Endothelial cell of umbilical vein (primary cell): ENCODE results near the gene HMBS. TPM values are rescaled to one million over a fixed set of nuclear protein-coding genes. Genes with fewer than 3 reads are reported as not detected.

ENCODE experiments used
- BruUV-seq: library from RNA; stranded (reverse); fragments of 400-500 nt; replicated peaks from 2 replicates; lab custom pipeline; 2021; lab: Mats Ljungman, UMichigan
- CTCF ChIA-PET: fragments of 300-600, 350-600 bp; sonication (Branson Sonifier 250); formaldehyde crosslinking; loops from one replicate; lab custom pipeline; 2021; ENCODE audit warnings: antibody characterized with exemption, inconsistent platforms; lab: Charles Lee
- POLR2A ChIA-PET: fragments of 300-600, 350-600 bp; sonication (Branson Sonifier 250); formaldehyde crosslinking; loops from one replicate; lab custom pipeline; 2021; ENCODE audit warnings: antibody characterized with exemption, inconsistent platforms; lab: Charles Lee
- DNase-seq: peaks from one replicate; pipeline ENCODE4 v3.0.0-alpha.2; 2011; ENCODE audit warnings: low read depth, low spot score
- FAIRE-seq: peaks from 2 replicates; lab custom pipeline; 2011; peaks lifted over from hg19 to GRCh38; lab: Jason Lieb, UNC
- H2AFZ ChIP-seq: 2 replicates; pipeline ENCODE4 v1.6.0; 2012; ENCODE audit warnings: low read depth, low read length, control low read depth, inconsistent platforms
- H3K27ac ChIP-seq: 2 replicates; pipeline ENCODE4 v1.5.1; 2011; ENCODE audit warnings: low read depth, mild to moderate bottlenecking, control low read depth, low read length, moderate library complexity; ENCODE audit not compliant: insufficient read depth
- H3K27me3 ChIP-seq, 2 experiments: 2 replicates each; pipeline versions ENCODE4 v1.6.0 to v1.6.1; 2011; ENCODE audit warnings: low read length in 2 of 2, mixed read lengths in 1 of 2; ENCODE audit not compliant: control insufficient read depth in 2 of 2, insufficient read depth in 2 of 2
- H3K36me3 ChIP-seq, 2 experiments: 2 replicates in 1 of 2; 3 replicates in 1 of 2; pipeline ENCODE4 v1.5.1; 2011; ENCODE audit warnings: low read length in 2 of 2, mild to moderate bottlenecking in 1 of 2, moderate library complexity in 1 of 2; ENCODE audit not compliant: control insufficient read depth in 2 of 2, insufficient read depth in 2 of 2; ENCODE audit errors: extremely low read depth in 1 of 2
- H3K4me1 ChIP-seq: 3 replicates; pipeline ENCODE4 v1.5.1; 2011; ENCODE audit warnings: mild to moderate bottlenecking, low read length; ENCODE audit not compliant: control insufficient read depth, insufficient read depth; ENCODE audit errors: extremely low read depth
- H3K4me2 ChIP-seq: 2 replicates; pipeline ENCODE4 v1.6.1; 2011; ENCODE audit warnings: low read length, control low read depth, mixed read lengths; ENCODE audit not compliant: insufficient read depth
- H3K4me3 ChIP-seq, 3 experiments: fragments of 200-600 bp in 1 of 3; sonication (generic), shearing (Covaris generic) in 1 of 3; replicated peaks in 1 of 3; 2 replicates each; pipeline ENCODE4 v1.5.1; 2011 to 2016; ENCODE audit warnings: control low read depth in 3 of 3, low read length in 3 of 3, mild to moderate bottlenecking in 2 of 3, inconsistent platforms in 1 of 3, low read depth in 1 of 3, moderate library complexity in 1 of 3; ENCODE audit not compliant: insufficient read depth in 1 of 3
- H3K79me2 ChIP-seq: 2 replicates; pipeline ENCODE4 v1.6.0; 2012; ENCODE audit warnings: low read length, inconsistent platforms; ENCODE audit not compliant: control insufficient read depth, insufficient read depth
- H3K9ac ChIP-seq: replicated peaks from 2 replicates; pipeline ENCODE3; 2011; ENCODE audit warnings: low read length, control low read depth; ENCODE audit not compliant: insufficient read depth; ENCODE audit errors: extremely low read depth
- H3K9me1 ChIP-seq: replicated peaks from 3 replicates; pipeline ENCODE4 v1.6.0; 2011; ENCODE audit warnings: mild to moderate bottlenecking, low read length; ENCODE audit not compliant: control insufficient read depth, insufficient read depth; ENCODE audit errors: extremely low read depth
- H3K9me3 ChIP-seq: replicated peaks from 2 replicates; pipeline ENCODE4 v1.5.1; 2012; ENCODE audit warnings: low read length, inconsistent platforms; ENCODE audit not compliant: control insufficient read depth, insufficient read depth
- H4K20me1 ChIP-seq: replicated peaks from 2 replicates; pipeline ENCODE3; 2011; ENCODE audit warnings: mild to moderate bottlenecking, low read length; ENCODE audit not compliant: control insufficient read depth, insufficient read depth; ENCODE audit errors: extremely low read depth
- EZH2 ChIP-seq: IDR thresholded peaks from 2 replicates; pipeline ENCODE4 v1.6.1; 2012; ENCODE audit warnings: borderline replicate concordance, low read depth, mild to moderate bottlenecking, moderate library complexity, low read length, inconsistent platforms; ENCODE audit not compliant: severe bottlenecking
- FOS ChIP-seq: IDR thresholded peaks from 2 replicates; pipeline ENCODE4 v1.6.1; 2011; ENCODE audit warnings: mild to moderate bottlenecking, low read length, moderate library complexity, borderline replicate concordance; ENCODE audit not compliant: insufficient read depth
- GATA2 ChIP-seq: IDR thresholded peaks from 2 replicates; pipeline ENCODE4 v1.7.0; 2011; ENCODE audit warnings: low read depth, mild to moderate bottlenecking, moderate library complexity, mixed read lengths, low read length; ENCODE audit not compliant: insufficient read length, insufficient read depth
- JUN ChIP-seq: IDR thresholded peaks from 2 replicates; pipeline ENCODE4 v1.6.1; 2011; ENCODE audit warnings: borderline replicate concordance, low read depth; ENCODE audit not compliant: insufficient read length, insufficient read depth
- MYC ChIP-seq: IDR thresholded peaks from one replicate; pipeline ENCODE4 v1.6.1; 2011; ENCODE audit warnings: mild to moderate bottlenecking, low read depth, low read length
- POLR2A ChIP-seq: IDR thresholded peaks from 2 replicates; pipeline ENCODE4 v1.6.1; 2012; ENCODE audit warnings: low read depth, mild to moderate bottlenecking, control low read depth, low read length
- POLR2AphosphoS5 ChIP-seq: IDR thresholded peaks from 2 replicates; pipeline ENCODE4 v1.6.1; 2012; ENCODE audit warnings: low read depth, mild to moderate bottlenecking, control low read depth, low read length, moderate library complexity; ENCODE audit not compliant: insufficient read depth
- dilution Hi-C: fragments of 300-500 bp; cut with MboI; formaldehyde crosslinking; loops from one replicate; pipeline ENCODE4 v1.15.0; 2019; ENCODE audit warnings: low sequenced_read_pairs; ENCODE audit not compliant: extremely low pct_ligation_motif_present
- intact Hi-C: fragments of 100-400 bp; cut with micrococcal nuclease; formaldehyde crosslinking; loops from one replicate; pipeline ENCODE4 v1.10.0; 2022
- polyA plus RNA-seq, 4 experiments: library from polyadenylated mRNA; depleted of rRNA in 3 of 4; stranded (reverse) in 3 of 4; unstranded in 1 of 4; fragments of >200 nt; gene quantifications; 2 replicates each; pipeline versions ENCODE4 v1.2.1 to v1.2.3, GENCODE V29; 2011 to 2012; ENCODE audit warnings: missing spikeins in 1 of 4
- total RNA-seq: library from RNA; stranded (reverse); gene quantifications from 2 replicates; pipeline ENCODE4 v1.2.3, GENCODE V29; 2021
- TF ChIP-seq, protein P1 (sequence below), 2 donors: IDR thresholded peaks; 1 replicate in 1 of 2; 2 replicates in 1 of 2; pipeline ENCODE4 v1.5.1; 2011; ENCODE audit warnings: low read length in 2 of 2, mild to moderate bottlenecking in 2 of 2, moderate library complexity in 2 of 2, control low read depth in 1 of 2, inconsistent platforms in 1 of 2, low read depth in 1 of 2; ENCODE audit not compliant: insufficient read depth in 1 of 2; ENCODE audit errors: extremely low read depth in 1 of 2
- TF ChIP-seq, protein P2 (sequence below): IDR thresholded peaks from 2 replicates; pipeline ENCODE4 v1.6.1; 2011; ENCODE audit not compliant: insufficient read depth, insufficient read length

Gene HMBS
- total and polyA plus RNA-seq, 2 donors (not counting 3 experiments of a cell fraction or from before 2014, with no cell fraction given) = 13.5 to 24.8 TPM

DNA sequence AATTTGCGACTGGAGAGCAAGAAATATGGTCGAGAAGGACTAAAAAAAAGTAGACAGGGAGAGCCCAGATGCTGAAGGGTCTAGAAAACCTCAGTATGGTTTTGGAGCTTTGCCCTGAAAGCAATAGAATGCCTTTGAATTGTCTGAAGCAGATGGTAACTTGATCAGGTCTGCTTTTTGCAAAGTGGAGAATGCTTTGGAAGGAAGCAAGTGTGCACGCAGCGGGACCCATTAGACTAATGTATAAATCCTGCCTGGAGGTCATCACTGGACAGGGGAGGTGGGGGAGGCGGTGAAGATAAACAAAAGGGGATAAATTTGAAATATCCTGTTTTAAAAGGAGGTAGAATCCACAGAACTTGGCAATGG lies 35.9 kb downstream of the HMBS start:
- no peaks in the 10 kb centered on the region for H3K9me1 ChIP-seq
- dilution Hi-C loops = no loop called here
- no peaks in the 10 kb centered on the region for H3K9me3 ChIP-seq
- peaks cover 0 to 7% of the 10 kb centered on the region in 2 experiments for H3K36me3 ChIP-seq
- H3K4me3 ChIP-seq = peak overlapping the region in 2 of 3 experiments; percentile 35 to 39
- DNase-seq (no peak), FAIRE-seq (no peak)
- CTCF ChIA-PET = interaction anchor here (1.4 to 2.4 kb wide), 5 partner anchors 11 to 218 kb away, joined by 5 to 15 read pairs (median 9); partner anchors contain the start of genes DPAGT1 and NLRX1
- H2AFZ ChIP-seq = peak overlapping the region; percentile 30
- H4K20me1 ChIP-seq = no peaks in the 10 kb centered on the region
- H3K9ac ChIP-seq = peak overlapping the region; percentile 35
- POLR2A ChIA-PET = interaction anchor here (1.2 to 2.0 kb wide), 2 partner anchors 12 to 18 kb away, joined by 3 to 7 read pairs; partner anchors contain the start of gene DPAGT1
- H3K4me1 ChIP-seq = peaks cover 12% of the 10 kb centered on the region
- peaks cover 13% of the 10 kb centered on the region for H3K79me2 ChIP-seq
- TF ChIP-seq, protein P1, sequence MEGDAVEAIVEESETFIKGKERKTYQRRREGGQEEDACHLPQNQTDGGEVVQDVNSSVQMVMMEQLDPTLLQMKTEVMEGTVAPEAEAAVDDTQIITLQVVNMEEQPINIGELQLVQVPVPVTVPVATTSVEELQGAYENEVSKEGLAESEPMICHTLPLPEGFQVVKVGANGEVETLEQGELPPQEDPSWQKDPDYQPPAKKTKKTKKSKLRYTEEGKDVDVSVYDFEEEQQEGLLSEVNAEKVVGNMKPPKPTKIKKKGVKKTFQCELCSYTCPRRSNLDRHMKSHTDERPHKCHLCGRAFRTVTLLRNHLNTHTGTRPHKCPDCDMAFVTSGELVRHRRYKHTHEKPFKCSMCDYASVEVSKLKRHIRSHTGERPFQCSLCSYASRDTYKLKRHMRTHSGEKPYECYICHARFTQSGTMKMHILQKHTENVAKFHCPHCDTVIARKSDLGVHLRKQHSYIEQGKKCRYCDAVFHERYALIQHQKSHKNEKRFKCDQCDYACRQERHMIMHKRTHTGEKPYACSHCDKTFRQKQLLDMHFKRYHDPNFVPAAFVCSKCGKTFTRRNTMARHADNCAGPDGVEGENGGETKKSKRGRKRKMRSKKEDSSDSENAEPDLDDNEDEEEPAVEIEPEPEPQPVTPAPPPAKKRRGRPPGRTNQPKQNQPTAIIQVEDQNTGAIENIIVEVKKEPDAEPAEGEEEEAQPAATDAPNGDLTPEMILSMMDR (IDR thresholded peaks at IDR 0.05; ENCODE audit: extremely low read depth in 1 of 2, insufficient read depth in 1 of 2, low read depth in 1 of 2, low read length in 2 of 2) = no peak
- TF ChIP-seq, protein P2, sequence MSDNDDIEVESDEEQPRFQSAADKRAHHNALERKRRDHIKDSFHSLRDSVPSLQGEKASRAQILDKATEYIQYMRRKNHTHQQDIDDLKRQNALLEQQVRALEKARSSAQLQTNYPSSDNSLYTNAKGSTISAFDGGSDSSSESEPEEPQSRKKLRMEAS = no peak
- TF ChIP-seq POLR2AphosphoS5 (no peak), MYC (no peak), EZH2 (no peak), GATA2 (no peak), JUN (no peak), FOS (no peak), POLR2A (no peak)
- H3K4me2 ChIP-seq = peak overlapping the region; percentile 73
- intact Hi-C loops = loop anchor here (1.0 kb wide), 3 partner anchors 13 to 48 kb away; partner anchors contain the start of genes C2CD2L and NLRX1
- H3K27me3 ChIP-seq = no peaks in the 10 kb centered on the region
- H3K27ac ChIP-seq = no peak overlapping the region
- BruUV-seq = TSS peak; percentile 94
